NCI-H1694 treated with DMSO at 0.1 percent for 48 hours (cell line): ENCODE measurements around the gene RAC2.
"Not testable (repeated sequence)": the region's sequence is repeated elsewhere in the genome, so short reads cannot be mapped to it uniquely, and the experiment has no call there.

Experiments
- DNase-seq: peaks from one replicate; lab custom pipeline; 2025; lab: John Stamatoyannopoulos, UW

RAC2 gene

GRCh38 chr22:37233751-37234631, 10.1 kb downstream of the RAC2 start:
- no peak for DNase-seq

GRCh38 chr22:37233371-37233750, 10.7 kb downstream of the RAC2 start:
- not testable (repeated sequence) for DNase-seq

GRCh38 chr22:37232140-37232998, 11.7 kb downstream of the RAC2 start:
- no peak for DNase-seq

GRCh38 chr22:37231406-37232139, 12.5 kb downstream of the RAC2 start:
- no peak for DNase-seq

- no peak for DNase-seq
Observed at GRCh38 chr22:37230673-37231405, 13.2 kb downstream of the RAC2 start.

GRCh38 chr22:37229805-37230672, 14.0 kb downstream of the RAC2 start:
- DNase-seq: no peak

- no peak for DNase-seq
Observed at GRCh38 chr22:37229012-37229804, 14.9 kb downstream of the RAC2 start.

- no peak for DNase-seq
Observed at GRCh38 chr22:37228106-37229011, 15.7 kb downstream of the RAC2 start.

GRCh38 chr22:37226514-37226913, 17.6 kb downstream of the RAC2 start:
- no peak for DNase-seq

- no peak for DNase-seq
Observed at GRCh38 chr22:37226087-37226486, 18.0 kb downstream of the RAC2 start.

GRCh38 chr22:37225481-37225880, 18.6 kb downstream of the RAC2 start:
- peak; percentile 68 for DNase-seq

GRCh38 chr22:37224757-37225420, 19.2 kb downstream of the RAC2 start:
- DNase-seq: no peak

GRCh38 chr22:37223965-37224551, 20.0 kb downstream of the RAC2 start:
- no peak for DNase-seq

GRCh38 chr22:37222440-37222971, 21.6 kb downstream of the RAC2 start:
- no peak for DNase-seq

GRCh38 chr22:37221424-37222333, 22.4 kb downstream of the RAC2 start:
- DNase-seq: no peak

- DNase-seq: no peak
Observed at GRCh38 chr22:37220543-37220981, 23.5 kb downstream of the RAC2 start.
